Activated CD4-positive, alpha-beta T cell treated with anti-CD3 and anti-CD28 coated beads for 48 hours (primary cell): ENCODE measurements around the gene PHACTR1.

Source experiments
- DNase-seq: peaks from one replicate; pipeline ENCODE4 v3.0.0-alpha.2; 2020

The PHACTR1 gene

GRCh38 chr6:12804952-12805645, 88.5 kb downstream of the PHACTR1 start:
- no peak for DNase-seq

- DNase-seq, result no peak
Observed at GRCh38 chr6:12806136-12806535, 89.6 kb downstream of the PHACTR1 start.

GRCh38 chr6:12806796-12807195, 90.2 kb downstream of the PHACTR1 start:
- DNase-seq, result no peak

GRCh38 chr6:12811519-12811918, 95.0 kb downstream of the PHACTR1 start:
- DNase-seq, result no peak

GRCh38 chr6:12813321-12813720, 96.8 kb downstream of the PHACTR1 start:
- no peak for DNase-seq

- DNase-seq, result no peak
Observed at GRCh38 chr6:12814015-12814414, 97.4 kb downstream of the PHACTR1 start.

GRCh38 chr6:12815089-12815488, 98.5 kb downstream of the PHACTR1 start:
- no peak for DNase-seq

GRCh38 chr6:12815884-12816600, 99.5 kb downstream of the PHACTR1 start:
- DNase-seq, result no peak

GRCh38 chr6:12818324-12818723, 101.8 kb downstream of the PHACTR1 start:
- no peak for DNase-seq

- no peak for DNase-seq
Observed at GRCh38 chr6:12823847-12824246, 107.3 kb downstream of the PHACTR1 start.

GRCh38 chr6:12826584-12826983, 110.0 kb downstream of the PHACTR1 start:
- DNase-seq, result no peak

- no peak for DNase-seq
Observed at GRCh38 chr6:12827921-12828320, 111.4 kb downstream of the PHACTR1 start.

- no peak for DNase-seq
Observed at GRCh38 chr6:12832226-12832735, 115.7 kb downstream of the PHACTR1 start.

GRCh38 chr6:12836009-12836408, 119.4 kb downstream of the PHACTR1 start:
- no peak for DNase-seq

GRCh38 chr6:12841619-12842018, 125.1 kb downstream of the PHACTR1 start:
- no peak for DNase-seq

GRCh38 chr6:12842114-12842513, 125.5 kb downstream of the PHACTR1 start:
- DNase-seq, result no peak

GRCh38 chr6:12842658-12843057, 126.1 kb downstream of the PHACTR1 start:
- no peak for DNase-seq

GRCh38 chr6:12844284-12845223, 128.0 kb downstream of the PHACTR1 start:
- DNase-seq, result no peak

- no peak for DNase-seq
Observed at GRCh38 chr6:12845224-12846004, 128.8 kb downstream of the PHACTR1 start.

- DNase-seq, result no peak
Observed at GRCh38 chr6:12848964-12849808, 132.6 kb downstream of the PHACTR1 start.

- no peak for DNase-seq
Observed at GRCh38 chr6:12849809-12850198, 133.2 kb downstream of the PHACTR1 start.
